GM18909 (cell line): ENCODE data around the gene ACBD5.

Source experiments
- ATAC-seq: cut with Tn5 transposase; IDR thresholded peaks from one replicate; pipeline ENCODE4 v1.9.1; 2021; ENCODE audit warnings: mild to moderate bottlenecking; ENCODE audit not compliant: unreplicated experiment, poor library complexity

Gene ACBD5

GRCh38 chr10:27155066-27155754 is 85.4 kb downstream of the ACBD5 start, which contains the start of gene MASTL:
Gene MASTL, plus strand, starts transcription at chr10:27155352. Its CDS starts 75 bp downstream, at chr10:27155427.
- peak; percentile 86 for ATAC-seq

- ATAC-seq: peak; percentile 13
Observed at GRCh38 chr10:27153845-27154193, 86.8 kb downstream of the ACBD5 start.

DNA sequence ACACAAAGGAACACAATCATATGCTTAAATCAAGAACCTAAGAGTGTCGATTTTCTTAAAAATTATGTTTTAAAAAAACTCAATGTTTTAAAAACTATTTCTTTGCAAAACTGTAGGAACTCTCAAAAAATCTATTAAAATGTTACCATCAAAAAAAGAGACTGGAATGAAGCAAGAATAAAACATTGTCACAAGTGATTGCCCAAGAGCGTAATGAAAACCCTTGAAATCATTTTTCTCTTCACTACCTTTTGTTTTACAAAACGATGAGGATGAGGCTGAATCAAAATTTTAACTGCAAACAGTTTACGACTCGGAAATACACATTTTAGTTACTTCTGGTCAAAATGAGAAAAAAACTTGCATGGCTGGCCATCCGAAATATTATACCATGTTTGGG is 87.3 kb downstream of the ACBD5 start:
- ATAC-seq: no peak

DNA sequence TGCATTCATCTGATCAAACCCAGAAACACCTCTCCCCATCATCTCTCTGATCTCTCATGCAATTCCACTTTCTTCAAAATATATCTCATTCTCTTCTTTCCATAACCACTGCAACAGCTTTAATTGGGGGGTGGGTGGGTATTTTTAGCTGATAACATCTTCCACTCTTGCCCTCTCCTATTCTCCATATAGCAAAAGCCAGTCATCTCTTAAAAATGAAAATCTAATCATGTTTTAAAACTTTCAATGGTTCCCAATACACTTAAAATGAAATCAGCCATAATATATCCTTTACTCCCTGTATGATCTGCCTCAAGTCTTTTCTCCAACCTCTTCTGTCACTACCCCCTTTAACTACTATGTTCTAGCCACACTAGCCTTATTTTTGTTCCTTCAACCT is 87.9 kb downstream of the ACBD5 start:
- no peak for ATAC-seq

GRCh38 chr10:27150261-27150660 is 90.3 kb downstream of the ACBD5 start:
- no peak for ATAC-seq

- no peak for ATAC-seq
Observed at GRCh38 chr10:27147701-27148100, 92.9 kb downstream of the ACBD5 start.

- no peak for ATAC-seq
Observed at GRCh38 chr10:27145937-27146336, 94.7 kb downstream of the ACBD5 start.
